ENCODE measurements around the gene SHANK1. TPM values are rescaled to one million over a fixed set of nuclear protein-coding genes. Genes with fewer than 3 reads are reported as not detected.

Gene SHANK1
- total RNA-seq, 4 donors from 2014 or later: 0.21 to 3.3 (median 0.30) TPM; not detected in 1

DNA sequence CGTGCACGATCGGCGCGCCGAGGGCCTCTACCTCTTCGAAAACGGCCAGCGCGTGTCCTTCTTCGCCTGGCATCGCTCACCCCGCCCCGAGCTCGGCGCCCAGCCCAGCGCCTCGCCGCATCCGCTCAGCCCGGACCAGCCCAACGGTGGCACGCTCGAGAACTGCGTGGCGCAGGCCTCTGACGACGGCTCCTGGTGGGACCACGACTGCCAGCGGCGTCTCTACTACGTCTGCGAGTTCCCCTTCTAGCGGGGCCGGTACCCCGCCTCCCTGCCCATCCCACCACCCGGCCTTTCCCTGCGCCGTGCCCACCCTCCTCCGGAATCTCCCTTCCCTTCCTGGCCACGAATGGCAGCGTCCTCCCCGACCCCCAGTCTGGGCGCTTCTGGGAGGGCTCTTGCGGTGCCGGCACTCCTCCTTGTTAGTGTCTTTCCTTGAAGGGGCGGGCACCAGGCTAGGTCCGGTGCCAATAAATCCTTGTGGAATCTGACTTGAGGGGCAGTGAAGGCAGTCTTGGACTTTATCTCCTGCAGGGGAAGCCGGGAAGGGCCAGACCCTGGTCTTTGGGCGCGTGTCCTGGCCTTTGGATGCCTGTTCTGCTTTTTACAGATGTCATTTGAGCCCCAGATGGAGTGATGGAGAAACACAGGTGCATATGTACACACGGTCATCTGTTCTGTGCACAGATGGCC, 5.8 kb upstream of the SHANK1 start:
- 4 to 5% methylated on average over 29 to 48 of the region's 52 CpGs for WGBS, 2 donors
- no peaks in the 10 kb centered on the region for H3K9me3 ChIP-seq
- no peaks in the 10 kb centered on the region for H3K36me3 ChIP-seq
- DNase-seq (ENCODE audit: low spot score in 2 of 2): no peak
- H3K4me3 ChIP-seq: peak overlapping the region; percentile 46 to 67 (median 48)
- H3K27ac ChIP-seq: peak overlapping the region in 3 of 4 donors; percentile 38 to 74 (median 71)
- peaks cover 0 to 44% (median 10%) of the 10 kb centered on the region in 4 donors for H3K4me1 ChIP-seq
- no peak for TF ChIP-seq POLR2A (IDR thresholded peaks at IDR 0.05)
- TF ChIP-seq, protein P1, sequence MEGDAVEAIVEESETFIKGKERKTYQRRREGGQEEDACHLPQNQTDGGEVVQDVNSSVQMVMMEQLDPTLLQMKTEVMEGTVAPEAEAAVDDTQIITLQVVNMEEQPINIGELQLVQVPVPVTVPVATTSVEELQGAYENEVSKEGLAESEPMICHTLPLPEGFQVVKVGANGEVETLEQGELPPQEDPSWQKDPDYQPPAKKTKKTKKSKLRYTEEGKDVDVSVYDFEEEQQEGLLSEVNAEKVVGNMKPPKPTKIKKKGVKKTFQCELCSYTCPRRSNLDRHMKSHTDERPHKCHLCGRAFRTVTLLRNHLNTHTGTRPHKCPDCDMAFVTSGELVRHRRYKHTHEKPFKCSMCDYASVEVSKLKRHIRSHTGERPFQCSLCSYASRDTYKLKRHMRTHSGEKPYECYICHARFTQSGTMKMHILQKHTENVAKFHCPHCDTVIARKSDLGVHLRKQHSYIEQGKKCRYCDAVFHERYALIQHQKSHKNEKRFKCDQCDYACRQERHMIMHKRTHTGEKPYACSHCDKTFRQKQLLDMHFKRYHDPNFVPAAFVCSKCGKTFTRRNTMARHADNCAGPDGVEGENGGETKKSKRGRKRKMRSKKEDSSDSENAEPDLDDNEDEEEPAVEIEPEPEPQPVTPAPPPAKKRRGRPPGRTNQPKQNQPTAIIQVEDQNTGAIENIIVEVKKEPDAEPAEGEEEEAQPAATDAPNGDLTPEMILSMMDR (IDR thresholded peaks at IDR 0.05): no peak
- no peak for TF ChIP-seq EP300 (IDR thresholded peaks at IDR 0.05)
- peaks cover 0 to 68% of the 10 kb centered on the region in 2 donors for H3K27me3 ChIP-seq

DNA sequence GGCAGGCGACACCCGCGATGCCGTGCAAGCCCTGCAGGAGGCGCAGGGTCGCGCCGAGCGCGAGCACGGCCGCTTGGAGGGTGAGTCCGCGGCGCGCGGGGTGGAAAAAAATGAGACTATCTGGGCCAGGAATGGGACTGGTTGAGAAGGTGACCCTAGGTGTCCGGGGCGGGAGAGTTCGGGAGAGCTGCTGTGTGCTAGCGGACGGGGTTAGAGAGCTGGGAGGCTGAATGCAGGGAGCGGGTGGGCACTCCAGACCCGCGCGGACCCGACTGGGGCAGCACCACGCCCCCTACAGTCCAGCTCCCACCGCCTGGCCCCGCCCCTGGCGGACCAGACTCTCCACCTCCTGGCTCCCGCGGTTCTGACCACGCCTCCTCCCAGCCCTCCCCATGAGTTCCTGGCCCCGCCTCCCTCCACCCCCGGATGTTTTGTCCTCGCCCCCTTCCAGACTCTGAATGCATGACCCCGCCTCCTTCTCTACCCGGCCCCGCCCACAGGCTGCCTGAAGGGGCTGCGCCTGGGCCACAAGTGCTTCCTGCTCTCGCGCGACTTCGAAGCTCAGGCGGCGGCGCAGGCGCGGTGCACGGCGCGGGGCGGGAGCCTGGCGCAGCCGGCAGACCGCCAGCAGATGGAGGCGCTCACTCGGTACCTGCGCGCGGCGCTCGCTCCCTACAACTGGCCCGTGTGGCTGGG, 5.1 kb upstream of the SHANK1 start:
- Histone ChIP-seq H3K27ac (peak overlapping the region in 3 of 4 donors; percentile 38 to 74 (median 71)), H3K4me1 (peaks cover 0 to 45% (median 10%) of the 10 kb centered on the region in 4 donors), H3K27me3 (peaks cover 0 to 75% of the 10 kb centered on the region in 2 donors), H3K4me3 (peak overlapping the region; percentile 46 to 67 (median 48)), H3K36me3 (no peaks in the 10 kb centered on the region), H3K9me3 (no peaks in the 10 kb centered on the region)
- TF ChIP-seq POLR2A (IDR thresholded peaks at IDR 0.05) (peak in 1 of 2 donors; percentile 60), EP300 (IDR thresholded peaks at IDR 0.05) (peak in 1 of 2 donors; percentile 64)
- TF ChIP-seq, protein P1 (IDR thresholded peaks at IDR 0.05): peak; percentile 36 to 83 (median 57)
- 2% methylated on average over 54 to 64 of the region's 65 CpGs for WGBS, 2 donors
- peak; percentile 98 to 99 for DNase-seq (ENCODE audit: low spot score in 2 of 2)

DNA sequence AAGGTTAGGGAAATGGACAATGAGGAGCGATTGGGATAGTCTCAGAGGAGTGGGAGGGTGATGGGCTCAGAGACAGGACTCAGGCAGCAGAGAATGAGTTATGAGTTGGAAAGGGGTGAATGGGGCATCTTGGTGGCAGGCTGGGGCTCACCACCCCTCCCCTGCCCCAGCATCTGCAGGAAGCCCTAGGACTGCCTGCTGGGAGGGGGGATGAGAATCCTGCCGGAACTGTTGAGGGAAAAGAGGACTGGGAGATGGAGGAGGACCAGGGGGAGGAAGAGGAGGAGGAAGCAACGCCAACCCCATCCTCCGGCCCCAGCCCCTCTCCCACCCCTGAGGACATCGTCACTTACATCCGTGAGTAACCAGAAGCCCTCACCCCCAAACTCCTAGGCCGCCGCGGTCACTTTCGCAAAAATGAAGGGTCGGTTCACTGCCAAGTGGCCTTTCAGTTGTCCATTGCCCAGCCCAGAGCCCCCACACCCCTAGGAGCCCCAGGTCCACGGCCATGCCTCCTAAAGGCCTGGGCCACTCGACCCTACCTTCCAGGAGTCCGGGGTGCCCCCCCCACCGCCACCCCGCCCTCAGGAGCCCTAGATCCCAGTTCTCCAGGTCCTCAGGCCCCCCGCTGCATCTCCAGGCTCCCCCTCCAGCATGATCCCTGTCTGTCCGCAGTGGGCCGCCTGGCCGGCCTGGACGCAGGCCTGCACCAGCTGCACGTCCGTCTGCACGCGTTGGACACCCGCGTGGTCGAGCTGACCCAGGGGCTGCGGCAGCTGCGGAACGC, 4.3 kb upstream of the SHANK1 start:
- DNase-seq (ENCODE audit: low spot score in 2 of 2): no peak

DNA sequence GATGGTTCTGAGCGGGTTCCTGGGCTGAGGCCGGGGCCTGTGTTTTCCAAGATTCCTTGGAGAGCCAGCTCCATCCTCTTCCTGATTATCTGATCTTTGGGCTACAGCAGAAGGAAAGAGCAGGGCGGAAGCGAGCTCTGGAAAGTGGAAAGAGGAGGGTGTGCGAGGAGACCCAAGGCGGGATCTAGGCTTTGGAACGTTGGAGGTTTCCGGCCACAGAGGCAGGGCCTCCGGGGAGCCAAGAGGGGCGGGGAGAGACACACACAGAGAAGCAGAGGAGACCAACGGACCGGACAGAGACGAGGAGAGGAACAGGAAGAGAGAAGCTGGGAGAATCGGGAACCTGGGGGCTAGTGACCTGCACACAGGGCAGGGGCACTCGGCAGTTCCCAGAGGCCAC, 3.5 kb upstream of the SHANK1 start, which contains the start of gene CLEC11A:
Gene CLEC11A (plus strand): TSS at position 296 of the 400 bp plus-strand sequence. CDS start 162 bp downstream, outside the sequence.
- H3K36me3 ChIP-seq: no peaks in the 10 kb centered on the region
- peaks cover 0 to 58% (median 21%) of the 10 kb centered on the region in 4 donors for H3K4me1 ChIP-seq
- peaks cover 0 to 87% of the 10 kb centered on the region in 2 donors for H3K27me3 ChIP-seq
- 10 to 17% methylated on average over 15 of the region's 15 CpGs for WGBS, 2 donors
- TF ChIP-seq, protein P1 (IDR thresholded peaks at IDR 0.05): no peak
- peak in 1 of 2 donors; percentile 49 for DNase-seq (ENCODE audit: low spot score in 2 of 2)
- peak within 1 kb of the TSS; percentile 30 to 67 (median 42) for H3K4me3 ChIP-seq
- no peaks in the 10 kb centered on the region for H3K9me3 ChIP-seq
- peak within 1 kb of the TSS in 3 of 4 donors; percentile 37 to 69 (median 64) for H3K27ac ChIP-seq

More for the DNA sequence above, 4.3 kb upstream of the SHANK1 start:
- H3K9me3 ChIP-seq: no peaks in the 10 kb centered on the region
- 6 to 8% methylated on average over 25 to 29 of the region's 31 CpGs for WGBS, 2 donors
- H3K4me1 ChIP-seq: peaks cover 0 to 52% (median 13%) of the 10 kb centered on the region in 4 donors
- H3K27ac ChIP-seq: peak overlapping the region in 3 of 4 donors; percentile 26 to 69 (median 64)
- H3K4me3 ChIP-seq: peak overlapping the region; percentile 30 to 67 (median 42)
- TF ChIP-seq, protein P1 (IDR thresholded peaks at IDR 0.05): no peak
- TF ChIP-seq POLR2A (IDR thresholded peaks at IDR 0.05): no peak
- no peak for TF ChIP-seq EP300 (IDR thresholded peaks at IDR 0.05)
- peaks cover 0 to 79% of the 10 kb centered on the region in 2 donors for H3K27me3 ChIP-seq
- no peaks in the 10 kb centered on the region for H3K36me3 ChIP-seq
